ENCODE data around the gene PLCH1. TPM values are rescaled to one million over a fixed set of nuclear protein-coding genes. Genes with fewer than 3 reads are reported as not detected.

Gene PLCH1
- total and polyA plus RNA-seq, 2 of the 13 experiments (the other 11 are each of a cell fraction or from before 2014, with no cell fraction given) = 2.0 to 3.0 TPM

DNA sequence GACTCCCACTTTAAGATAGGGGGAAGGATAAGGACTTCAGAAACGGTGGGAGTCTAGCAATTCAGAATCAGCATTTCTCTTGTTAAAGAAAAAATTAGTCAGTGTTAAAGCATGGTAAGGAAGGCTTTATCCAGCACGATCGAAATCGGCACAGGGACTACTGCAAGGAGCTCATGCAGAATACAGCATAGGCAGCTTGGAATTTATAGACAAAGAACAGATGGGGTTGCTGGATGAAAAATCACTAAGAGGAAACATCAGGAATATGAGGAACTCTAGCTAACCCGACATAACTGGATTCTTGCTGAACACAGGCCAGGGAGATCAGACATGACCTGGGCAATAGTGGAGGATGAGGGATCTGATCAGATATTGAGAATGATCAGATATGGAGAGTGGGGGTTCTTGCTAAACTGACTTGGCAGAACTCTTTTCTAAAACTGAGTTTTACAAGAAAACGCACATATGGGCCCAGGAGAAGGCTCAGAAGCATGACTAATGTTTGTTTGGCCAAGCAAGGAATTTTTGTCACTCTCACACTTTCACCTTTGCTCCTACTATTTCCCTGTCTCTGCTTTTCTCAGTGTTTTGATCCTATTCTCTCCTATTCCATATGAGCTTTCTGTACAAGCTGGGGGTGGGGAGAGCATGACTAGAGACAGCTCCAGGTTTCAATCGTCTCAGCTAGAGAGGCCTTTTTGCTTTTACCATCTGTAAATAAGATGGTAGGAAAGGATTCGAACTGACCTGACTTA, 3.9 kb upstream of the PLCH1 start:
- CTCF ChIA-PET (ENCODE audit: low intra/inter-chr PET ratio, low total read pairs) = no interaction called here
- TF ChIP-seq HNF4G (IDR thresholded peaks at IDR 0.05; ENCODE audit: borderline replicate concordance, low read depth, low read length) (peak; percentile 50; the same call in 1 of the 2 replicates), HNF4G (CRISPR knock-in tag; IDR thresholded peaks at IDR 0.05; ENCODE audit: borderline replicate concordance, low read depth) (0 out of 2 replicates have a peak, but pooled peaks have one; percentile 22), TBX2 (CRISPR knock-in tag; IDR thresholded peaks at IDR 0.05; ENCODE audit: borderline replicate concordance) (peak; percentile 34; the same call in 1 of the 2 replicates), MAFF (IDR thresholded peaks at IDR 0.05; ENCODE audit: low read depth, low read length) (0 out of 2 replicates have a peak, but pooled peaks have one; percentile 31), AHDC1 (CRISPR knock-in tag; IDR thresholded peaks at IDR 0.05; ENCODE audit: borderline replicate concordance) (peak; percentile 39; the same call in 1 of the 2 replicates), MIER3 (CRISPR knock-in tag; IDR thresholded peaks at IDR 0.05; ENCODE audit: borderline replicate concordance) (0 out of 2 replicates have a peak, but pooled peaks have one; percentile 18)

More for the DNA sequence above, 3.9 kb upstream of the PLCH1 start:
- in situ Hi-C loops (cut with HindIII; ENCODE audit: extremely low pct_ligation_motif_present, low pct_unique_long_range_greater_than_20kb) (loop anchor here (5.0 kb wide), 1 partner anchor 114 kb away; no protein-coding TSS in a partner anchor), intact Hi-C loops (cut with micrococcal nuclease; ENCODE audit: unreplicated experiment) (loop anchor here (2.0 to 5.0 kb wide), 2 partner anchors 26 to 104 kb away; partner anchors contain the start of gene SLC33A1)
- WGBS (ENCODE audit: low lambda C conversion rate) = 8% methylated on average over 8 of the region's 8 CpGs
- FAIRE-seq (peak; percentile 68), DNase-seq (ENCODE audit: low spot score) (peak; percentile 81), ATAC-seq (peak; percentile 50)
- POLR2A ChIA-PET = interaction anchor here (0.9 to 5.6 kb wide), 7 partner anchors 9 to 121 kb away, joined by 3 to 38 read pairs (median 3); partner anchors contain the start of gene C3orf33
- Histone ChIP-seq H3K36me3 (replicated peaks in 1 of 2; ENCODE audit: control insufficient read depth in 1 of 2, insufficient read depth in 2 of 2, low read length in 2 of 2) (no peaks in the 10 kb centered on the region), H3K9ac (ENCODE audit: insufficient read depth, low read depth, low read length) (peak overlapping the region; percentile 66), H3K4me3 (replicated peaks in 1 of 3; ENCODE audit: insufficient read depth in 1 of 3, low read depth in 2 of 3, low read length in 3 of 3) (peak overlapping the region; percentile 31 to 55 (median 40)), H4K20me1 (ENCODE audit: insufficient read depth, low read length) (no peaks in the 10 kb centered on the region), H2AFZ (ENCODE audit: low read length) (peak overlapping the region; percentile 80), H3K9me3 (ENCODE audit: low read length) (no peaks in the 10 kb centered on the region), H3K27ac (ENCODE audit: extremely low read length, insufficient read depth, low read length) (peak overlapping the region; percentile 64), H3K27me3 (ENCODE audit: control insufficient read depth in 1 of 2, insufficient read depth in 2 of 2, low read length in 2 of 2) (peaks cover 0 to 3% of the 10 kb centered on the region in 2 experiments; a peak in 1 of 5 replicates), H3K79me2 (ENCODE audit: insufficient read depth, low read length) (no peaks in the 10 kb centered on the region), H3K4me2 (ENCODE audit: low read depth, low read length) (peak overlapping the region; percentile 90), H3K4me1 (ENCODE audit: insufficient read depth, low read length) (peaks cover 51% of the 10 kb centered on the region)
- no TSS peak for BruUV-seq (replicated peaks)

Data from HepG2 (cell line).